CD4-positive, alpha-beta T cell treated with Interleukin-17A for 4 hours (primary cell): Measurements from ENCODE around the gene E2F2.
"Not testable (repeated sequence)": the region's sequence is repeated elsewhere in the genome, so short reads cannot be mapped to it uniquely, and the experiment has no call there.

Experiments used
- DNase-seq: peaks from one replicate; pipeline ENCODE4 v3.0.0-alpha.2; 2020; ENCODE audit warnings: mixed read lengths

The E2F2 gene

DNA sequence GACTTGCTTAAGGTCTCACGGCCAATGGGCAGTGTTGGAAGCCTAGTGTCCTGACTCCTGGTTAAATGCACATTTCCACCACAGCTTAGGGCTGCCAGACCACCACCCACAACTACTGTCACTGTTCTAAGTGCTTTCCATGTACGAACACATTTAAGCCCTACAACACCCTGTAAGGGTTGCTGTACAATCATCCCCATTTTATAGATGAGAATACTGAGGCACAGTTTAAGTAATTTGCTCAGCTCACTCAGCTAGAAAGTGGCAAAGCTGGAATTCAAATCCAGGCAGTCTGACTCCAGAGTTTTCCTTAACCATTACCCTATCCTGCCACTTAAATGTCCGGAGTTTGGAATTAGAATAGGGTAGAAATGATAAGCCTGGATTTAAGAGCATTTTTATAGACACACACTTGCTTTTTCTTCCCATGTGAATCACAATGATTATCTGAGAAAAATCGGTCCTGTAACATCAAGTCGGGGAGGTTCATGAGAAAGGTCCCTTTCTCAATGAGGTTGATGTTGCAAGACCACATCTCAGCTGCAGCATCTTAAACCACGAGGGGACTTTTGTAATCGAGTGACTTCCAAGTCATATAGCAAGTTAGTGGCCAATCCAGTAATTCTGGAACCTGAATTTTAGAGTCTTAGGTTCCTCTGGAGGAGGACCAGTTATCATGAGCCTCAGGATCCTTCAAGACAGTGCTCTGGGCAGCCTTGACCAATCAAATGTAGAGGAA is 8.6 kb downstream of the E2F2 start:
- no peak for DNase-seq

DNA sequence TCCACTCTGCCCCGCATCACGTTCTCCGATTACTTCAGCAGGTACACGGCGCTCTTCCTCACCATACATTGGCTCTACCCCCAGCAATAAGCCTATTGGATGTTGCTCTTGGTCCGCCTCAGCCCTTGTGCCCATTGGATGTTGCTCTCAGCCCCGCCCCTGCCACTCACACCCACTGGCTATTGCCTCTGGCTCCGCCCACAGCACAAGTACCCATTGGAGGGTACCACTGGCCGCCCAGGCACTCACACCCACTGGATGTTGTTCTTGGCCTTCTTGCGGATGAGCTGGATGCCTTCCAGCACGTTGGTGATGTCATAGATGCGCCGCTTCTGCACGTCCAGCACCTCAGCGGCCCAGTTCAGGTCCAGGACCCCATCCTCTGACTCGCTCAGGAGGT is 9.4 kb downstream of the E2F2 start:
- DNase-seq, result no peak

DNA sequence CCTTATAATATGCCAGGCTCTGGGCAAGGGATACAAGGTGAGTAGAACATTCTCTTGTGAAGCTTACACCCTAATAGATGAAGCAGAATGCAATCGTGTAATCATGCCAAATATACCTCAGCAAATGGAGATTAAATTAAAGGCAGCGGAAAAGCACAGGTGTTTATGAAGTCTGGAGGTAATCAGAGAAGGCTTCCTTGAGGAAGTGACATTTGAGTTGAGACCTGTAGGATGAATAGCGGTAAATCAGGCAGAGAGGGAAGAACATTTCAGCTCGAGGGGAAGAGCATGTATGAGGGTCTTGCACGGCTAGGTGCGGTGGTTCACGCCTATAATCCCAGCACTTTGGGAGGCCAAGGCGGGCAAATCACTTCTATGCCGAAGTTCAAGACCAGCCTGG is 13.5 kb downstream of the E2F2 start:
- no peak for DNase-seq

DNA sequence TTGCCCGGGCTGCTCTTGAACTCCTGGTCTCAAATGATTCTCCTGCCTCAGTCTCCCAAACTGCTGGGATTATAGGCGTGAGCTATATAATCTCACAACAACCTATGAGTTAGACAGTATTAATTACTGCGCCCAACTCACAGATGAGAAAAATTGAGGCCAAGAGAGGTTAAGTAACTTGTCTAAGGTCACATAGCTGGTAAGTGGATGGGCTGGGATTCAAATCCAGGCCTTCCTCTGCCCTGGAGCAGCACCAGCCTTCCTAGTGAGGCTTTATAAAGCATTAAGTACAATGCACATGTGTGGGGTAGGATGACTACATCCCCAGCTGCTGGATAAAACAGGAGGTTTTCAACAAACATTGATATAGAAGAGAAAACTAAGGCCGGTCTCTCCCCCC is 15.1 kb downstream of the E2F2 start:
- no peak for DNase-seq

DNA sequence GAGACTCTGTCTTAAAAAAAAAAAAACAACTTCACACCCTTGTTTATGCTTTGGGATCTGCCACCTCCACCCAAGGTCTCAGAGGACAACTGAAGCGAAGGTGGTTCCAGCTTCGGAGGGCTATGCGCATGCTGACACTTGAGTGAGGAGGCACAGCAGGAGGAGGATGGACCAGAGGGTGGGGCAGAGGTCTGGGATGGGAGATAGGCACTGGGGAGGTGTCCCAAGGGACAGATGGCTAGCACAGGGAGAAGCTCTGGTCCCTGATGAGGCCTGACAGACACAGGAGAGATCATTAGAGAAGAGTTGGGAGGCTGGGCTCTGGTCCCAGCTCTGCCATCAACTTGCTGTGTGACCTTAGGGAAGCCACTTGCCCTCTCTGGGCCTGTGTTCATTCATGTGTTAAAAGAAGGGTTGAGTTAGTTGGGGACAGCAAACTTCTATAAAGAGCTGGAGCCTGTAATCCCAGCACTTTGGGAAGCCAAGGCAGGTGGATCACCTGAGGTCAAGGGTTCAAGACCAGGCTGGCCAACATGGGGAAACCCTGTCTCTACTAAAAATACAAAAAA is 16.8 kb downstream of the E2F2 start:
- DNase-seq, result no peak

DNA sequence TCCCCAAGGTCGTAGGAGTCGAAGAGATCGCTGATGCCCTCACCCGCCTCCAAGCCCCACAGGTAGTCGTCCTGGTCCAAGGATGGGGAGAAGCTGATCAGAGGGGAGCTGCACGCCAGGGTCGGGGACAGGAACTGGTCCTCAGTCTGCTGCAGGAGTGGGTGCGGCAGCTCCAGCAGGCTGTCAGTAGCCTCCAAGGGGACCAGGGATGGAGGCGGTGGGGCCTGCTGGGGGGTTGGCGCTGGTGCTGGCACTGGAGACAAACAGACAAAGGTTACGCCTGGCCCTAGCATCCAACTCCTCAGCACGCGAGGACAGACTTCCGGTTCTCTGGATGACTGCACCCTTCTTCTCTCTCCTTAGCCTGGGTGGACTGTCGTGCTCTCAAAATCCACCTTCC is 21.1 kb downstream of the E2F2 start:
- DNase-seq, result no peak

DNA sequence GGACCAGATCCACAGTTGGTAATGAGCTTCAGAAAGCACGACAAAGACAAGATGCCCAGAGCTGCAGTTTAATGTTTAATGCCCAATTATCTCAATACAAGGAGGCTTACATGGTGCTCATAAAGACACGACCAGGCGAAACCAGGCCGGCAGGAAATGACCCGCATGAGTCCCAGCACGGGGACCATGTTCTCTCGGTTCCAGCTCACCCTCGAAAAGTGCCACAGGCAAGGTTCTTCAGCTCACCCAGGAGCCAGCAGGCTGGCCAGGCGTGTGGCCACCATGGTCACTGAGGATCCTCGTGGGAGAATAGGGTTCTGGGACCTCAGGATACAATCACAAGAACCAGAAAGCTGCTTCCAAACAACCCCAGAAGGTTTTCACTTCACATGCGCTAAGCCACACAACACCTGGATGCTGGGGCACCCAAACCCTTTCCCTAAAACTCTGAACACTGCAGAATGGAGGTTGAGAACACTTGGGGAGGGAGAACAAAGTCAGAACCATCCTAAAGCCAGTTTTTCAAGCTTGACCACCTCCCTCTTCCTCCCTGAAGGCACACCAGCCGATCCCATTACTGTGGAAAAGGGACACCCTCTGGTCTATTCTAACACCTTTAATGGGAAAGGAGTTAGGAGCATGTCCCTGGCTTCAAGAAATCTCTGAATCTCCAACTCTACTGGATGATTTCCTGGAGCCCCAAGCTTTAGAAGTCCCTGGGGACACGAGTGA is 24.5 kb downstream of the E2F2 start:
- no peak for DNase-seq

DNA sequence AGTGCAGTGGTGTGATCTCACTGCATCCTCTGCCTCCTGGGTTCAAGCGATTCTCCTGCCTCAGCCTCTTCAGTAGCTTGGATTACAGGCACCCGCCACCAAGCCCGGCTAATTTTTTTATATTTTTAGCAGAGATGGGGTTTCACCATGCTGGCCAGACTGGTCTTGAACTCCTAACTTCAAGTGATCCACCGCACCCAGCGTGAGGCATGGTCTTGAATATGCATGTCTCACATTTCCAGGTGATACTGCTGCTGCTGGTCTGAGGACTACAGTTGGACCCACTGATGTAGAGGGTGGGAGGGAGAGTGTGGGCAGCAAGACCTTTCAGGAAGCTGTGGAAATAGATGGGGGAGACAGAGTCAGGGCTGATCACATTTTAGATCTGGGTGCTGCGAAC is 25.2 kb downstream of the E2F2 start:
- no peak for DNase-seq

DNA sequence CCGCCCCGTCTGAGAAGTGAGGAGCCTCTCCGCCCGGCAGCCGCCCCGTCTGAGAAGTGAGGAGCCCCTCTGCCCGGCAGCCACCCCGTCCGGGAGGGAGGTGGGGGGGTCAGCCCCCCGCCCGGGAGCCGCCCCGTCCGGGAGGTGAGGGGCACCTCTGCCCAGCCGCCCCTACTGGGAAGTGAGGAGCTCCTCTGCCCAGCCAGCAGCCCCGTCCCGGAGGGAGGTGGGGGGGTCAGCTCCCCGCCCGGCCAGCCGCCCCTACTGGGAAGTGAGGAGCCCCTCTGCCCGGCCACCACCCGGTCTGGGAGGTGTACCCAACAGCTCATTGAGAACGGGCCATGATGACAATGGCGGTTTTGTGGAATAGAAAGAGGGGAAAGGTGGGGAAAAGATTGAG is 26.9 kb downstream of the E2F2 start:
- DNase-seq, result not testable (repeated sequence)

DNA sequence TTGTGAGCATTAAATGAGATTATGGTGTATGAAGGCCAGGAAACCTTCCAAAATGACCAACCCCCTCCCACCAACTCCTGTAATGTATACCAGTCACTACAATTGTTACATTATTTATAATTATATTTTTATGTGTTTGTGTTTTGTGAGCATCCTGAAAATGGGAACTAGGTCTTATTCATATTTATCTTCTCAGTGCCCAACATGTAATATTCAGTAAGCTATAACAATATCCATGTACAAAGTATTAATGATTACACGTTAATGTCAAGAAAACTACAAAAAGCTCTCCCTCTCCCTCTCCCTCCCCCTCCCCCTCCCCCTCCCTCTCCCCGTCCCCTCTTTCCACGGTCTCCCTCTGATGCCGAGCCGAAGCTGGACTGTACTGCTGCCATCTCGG is 28.1 kb downstream of the E2F2 start:
- no peak for DNase-seq

DNA sequence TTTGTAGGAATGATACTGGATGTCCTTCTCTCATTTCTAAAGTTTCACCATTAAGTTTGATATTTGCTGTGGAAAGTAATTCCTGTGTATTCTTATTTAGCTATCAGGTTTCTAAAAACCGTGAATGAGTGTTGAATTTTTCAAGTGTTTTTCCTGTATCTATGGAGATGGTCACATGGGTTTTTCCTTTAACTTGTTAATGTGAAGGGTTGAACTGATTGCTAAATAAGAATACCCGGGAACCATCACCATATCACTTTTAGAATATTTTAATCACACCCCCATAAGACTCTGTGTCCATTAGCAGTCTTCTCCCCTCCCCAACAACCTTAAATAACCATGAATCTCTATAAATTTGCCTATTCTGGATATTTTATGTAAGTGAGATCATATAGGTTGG is 30.6 kb downstream of the E2F2 start:
- no peak for DNase-seq

DNA sequence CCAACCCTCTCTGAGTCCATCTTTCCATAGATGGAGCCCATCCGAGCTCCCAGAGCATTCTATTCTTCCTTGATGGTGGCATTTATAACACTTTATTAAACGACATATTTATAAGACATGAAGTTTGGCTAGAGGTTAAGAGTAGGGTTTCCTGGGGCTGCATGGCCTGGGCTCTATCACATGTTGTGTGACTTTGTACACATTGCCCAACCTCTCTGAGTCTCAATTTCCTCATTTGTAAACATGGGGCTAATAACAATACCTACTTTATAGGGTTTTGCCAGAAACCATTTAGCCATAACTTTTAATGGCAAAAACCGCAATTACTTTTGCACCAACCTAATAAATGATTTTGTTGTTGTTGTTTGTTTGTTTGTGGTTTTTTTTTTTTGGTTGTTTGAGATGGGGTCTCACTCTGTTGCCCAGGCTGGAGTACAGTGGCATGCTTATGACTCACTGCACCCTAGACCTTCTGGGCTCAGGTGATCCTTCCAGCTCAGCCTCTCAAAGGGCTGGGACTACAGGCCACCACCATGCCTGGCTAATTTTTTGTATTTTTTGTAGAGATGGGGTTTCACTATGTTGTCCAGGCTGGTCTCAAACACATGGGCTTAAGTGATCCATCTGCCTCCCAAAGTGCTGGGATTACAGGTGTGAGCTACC is 33.1 kb downstream of the E2F2 start:
- no peak for DNase-seq

DNA sequence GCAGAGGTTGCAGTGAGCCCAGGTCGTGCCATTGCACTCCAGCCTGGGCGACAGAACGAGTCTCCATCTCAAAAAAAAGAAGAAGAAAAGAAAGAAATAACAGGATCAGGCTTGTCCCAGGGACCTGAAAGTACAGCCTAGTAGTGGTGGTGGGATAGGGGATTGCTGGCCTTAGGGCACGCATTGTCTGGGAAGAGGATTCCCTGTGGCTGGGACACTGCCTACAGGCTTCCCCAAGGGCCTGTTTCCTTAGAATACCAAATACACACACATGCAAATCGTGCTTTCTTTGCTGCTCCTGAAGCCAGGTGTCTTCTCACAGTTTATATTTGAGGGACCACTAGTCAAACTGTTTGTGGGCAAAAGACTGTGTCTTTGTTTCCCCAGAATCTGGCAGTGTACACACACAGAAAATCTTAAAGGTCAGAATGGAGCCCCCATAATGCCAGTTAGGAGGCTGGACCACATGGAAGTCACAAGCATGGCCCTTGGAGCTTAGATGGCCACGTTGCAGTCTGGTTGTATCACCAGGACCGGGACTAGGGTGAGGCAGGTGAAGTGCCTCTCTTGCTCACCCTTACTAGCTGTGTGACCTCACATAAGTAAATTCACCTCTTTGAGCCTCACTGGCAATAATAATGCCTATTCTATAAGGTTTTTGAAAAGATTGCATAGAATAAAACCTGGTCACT is 34.4 kb downstream of the E2F2 start:
- DNase-seq, result no peak

DNA sequence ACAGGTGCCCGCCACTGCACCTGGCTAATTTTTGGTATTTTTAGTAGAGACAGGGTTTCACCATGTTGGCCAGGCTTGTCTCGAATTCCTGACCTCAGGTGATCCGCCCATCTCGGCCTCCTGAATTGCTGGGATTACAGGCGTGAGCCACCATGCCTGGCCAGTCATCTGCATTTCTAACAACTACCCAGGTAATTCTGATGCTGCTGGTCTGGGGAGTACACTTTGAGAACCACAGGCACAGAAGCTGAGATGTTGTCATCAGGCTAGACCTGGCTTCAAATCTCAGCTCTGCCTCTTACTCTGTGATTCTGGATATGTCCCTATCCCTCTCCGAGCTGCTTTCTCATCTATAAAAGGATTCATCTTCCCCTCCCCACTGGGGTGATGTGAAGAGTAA is 36.2 kb downstream of the E2F2 start:
- not testable (repeated sequence) for DNase-seq

DNA sequence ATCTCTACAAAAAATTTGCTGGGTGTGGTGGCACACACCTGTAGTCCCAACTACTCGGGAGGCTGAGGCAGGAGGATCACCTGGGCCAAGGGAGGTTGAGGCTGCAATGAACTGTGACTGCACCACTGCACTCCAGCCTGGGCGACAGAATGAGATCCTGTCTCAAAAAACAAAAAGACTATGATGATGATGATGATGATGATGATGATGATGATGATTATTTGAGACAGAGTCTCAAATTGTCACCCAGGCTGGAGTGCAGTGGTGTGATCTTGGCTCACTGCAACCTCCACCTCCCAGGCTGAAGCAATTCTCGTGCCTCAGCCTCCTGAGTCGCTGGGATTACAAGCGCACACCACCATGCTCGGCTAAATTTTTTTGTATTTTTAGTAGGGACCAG is 38.3 kb downstream of the E2F2 start:
- DNase-seq, result not testable (repeated sequence)

DNA sequence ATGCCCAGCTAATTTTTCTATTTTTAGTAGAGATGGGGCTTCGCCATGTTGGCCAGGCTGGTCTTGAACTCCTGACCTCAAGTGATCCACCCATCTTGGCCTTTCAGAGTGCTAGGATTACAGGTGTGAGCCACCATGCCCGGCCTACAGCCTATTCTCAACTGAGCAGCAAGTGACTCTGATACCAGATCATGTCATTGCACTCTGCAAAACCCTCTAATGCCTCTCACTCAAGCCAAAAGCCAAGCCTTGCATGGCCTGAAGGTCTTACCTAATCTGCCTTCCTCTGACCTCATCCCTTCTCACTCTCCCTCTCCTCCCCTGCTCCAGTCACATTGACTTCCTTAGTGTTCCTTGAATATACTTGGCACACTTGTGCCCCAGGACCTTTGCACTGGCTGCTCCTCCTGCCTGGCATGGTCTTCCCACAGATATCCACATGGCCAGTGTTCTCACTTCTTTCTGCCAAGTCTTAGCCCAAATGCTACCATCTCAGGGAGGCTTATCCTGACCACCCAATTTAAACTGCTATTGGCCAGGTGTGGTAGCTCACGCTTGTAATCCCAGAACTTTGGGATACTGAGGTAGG is 38.8 kb downstream of the E2F2 start:
- no peak for DNase-seq

DNA sequence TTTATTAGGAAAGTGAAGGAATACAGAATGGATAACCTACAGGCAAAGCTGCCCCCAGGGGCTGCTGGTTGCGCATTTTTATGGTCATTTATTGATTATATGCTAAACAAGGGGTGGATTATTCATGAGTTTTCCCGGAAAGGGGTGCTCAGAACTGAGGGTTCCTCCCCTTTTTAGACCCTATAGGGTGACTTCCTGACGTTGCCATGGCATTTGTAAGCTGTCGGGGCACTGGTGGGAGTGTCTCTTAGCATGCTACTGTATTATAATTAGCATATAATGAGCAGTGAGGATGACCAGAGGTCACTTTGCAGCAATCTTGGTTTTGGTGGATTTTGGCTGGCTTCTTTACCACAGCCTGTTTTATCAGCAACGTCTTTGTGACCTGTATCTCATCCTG is 41.2 kb downstream of the E2F2 start:
- DNase-seq, result no peak

DNA sequence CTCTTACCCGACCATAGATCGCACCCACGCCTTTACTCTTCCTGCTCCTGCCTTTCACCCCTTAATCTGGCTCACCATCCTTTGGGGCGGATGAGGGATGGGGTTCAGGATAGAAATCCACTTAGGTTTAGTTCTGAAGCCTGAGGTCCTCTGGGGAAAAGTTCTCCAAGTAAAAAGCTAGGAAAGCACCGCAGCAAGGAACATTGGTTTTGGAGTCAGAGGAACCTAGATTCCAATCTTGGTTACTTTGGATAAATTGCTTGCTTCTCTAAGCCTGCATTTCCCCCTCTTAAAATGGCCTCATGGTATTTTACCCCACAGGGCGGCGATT is 46.1 kb downstream of the E2F2 start:
- no peak for DNase-seq

DNA sequence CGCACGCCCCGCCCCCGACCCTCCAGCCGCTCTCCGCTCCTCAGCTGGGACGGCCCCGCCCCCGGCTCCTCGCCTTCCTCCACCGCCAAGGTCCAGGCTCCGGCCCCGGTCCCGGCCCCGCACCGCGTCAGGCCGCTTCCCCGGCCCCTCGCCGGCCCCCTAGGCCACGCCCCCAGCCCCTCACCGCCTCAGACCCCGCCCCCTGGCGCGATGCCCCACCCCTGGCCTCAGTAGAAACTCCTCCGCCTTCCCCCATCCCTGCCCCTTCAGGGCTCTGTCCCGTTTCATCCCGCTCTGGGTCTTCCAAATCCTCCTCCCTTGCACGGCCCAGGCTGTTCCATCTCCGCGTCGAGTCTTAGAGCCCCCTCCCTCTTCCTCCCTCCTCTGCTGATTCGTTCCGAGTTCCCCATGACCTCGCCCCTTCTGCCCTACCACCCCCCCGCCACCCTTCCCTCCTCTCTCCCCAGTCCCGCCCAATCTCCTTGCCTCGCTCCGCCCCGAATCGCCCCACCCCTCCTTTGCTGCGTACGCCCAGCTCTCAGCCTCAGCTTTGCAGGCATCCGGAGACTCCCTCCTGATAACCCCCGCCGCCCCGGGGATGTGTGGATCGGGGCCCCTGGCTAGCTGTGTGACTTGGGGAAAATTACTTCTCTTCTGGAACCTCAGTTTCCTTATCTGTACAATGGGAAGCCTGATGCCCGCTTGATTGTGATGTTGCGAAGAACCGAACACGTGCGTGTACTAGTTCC is 46.6 kb downstream of the E2F2 start:
- peak; percentile 97 for DNase-seq

DNA sequence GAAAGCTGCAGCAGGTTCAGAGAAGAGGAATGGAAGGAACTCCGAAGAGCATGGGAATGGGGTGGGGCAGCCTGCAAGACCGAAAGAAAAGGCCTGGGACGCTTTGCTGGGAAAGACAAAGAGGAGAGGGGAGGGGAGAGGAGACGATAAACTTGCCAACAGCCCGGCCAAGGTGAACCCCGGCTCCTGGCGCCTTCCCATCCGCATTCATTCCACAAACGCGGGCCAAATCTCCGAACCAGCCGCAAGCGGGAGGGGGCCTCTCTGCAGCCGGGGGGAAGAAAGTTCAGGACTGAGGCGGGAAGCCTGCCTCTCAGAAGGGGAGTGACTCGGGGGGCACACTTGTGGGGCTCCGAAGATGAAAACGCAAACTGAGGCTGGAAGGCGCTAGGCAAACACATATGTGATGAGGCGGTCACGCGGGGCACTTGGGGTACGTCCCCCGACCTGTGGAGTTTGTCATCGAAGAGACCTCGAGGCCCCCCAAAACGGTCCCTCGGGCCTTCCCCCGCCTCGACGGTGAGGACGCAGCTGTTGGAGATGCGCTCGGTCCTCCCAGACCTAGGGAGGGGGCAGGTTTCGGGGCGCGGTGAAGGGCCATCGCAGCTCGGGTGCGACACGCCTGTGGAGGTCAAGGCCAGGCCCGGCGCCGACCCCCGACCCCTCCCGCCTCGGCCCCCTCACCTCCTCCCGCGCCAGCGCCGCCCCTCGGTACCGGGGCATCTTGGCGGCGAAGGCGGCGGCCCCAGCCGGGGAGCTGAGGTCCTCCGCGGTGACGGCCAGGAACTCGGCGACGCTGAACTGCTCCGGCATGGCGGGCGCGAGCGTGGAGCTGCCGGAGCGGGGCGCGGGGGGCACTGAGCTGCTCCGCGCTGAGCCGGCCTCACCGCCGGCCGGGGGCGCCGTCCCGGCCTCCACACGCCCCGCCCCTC is 47.4 kb downstream of the E2F2 start, which contains the start of gene ASAP3:
Gene ASAP3 (minus strand): TSS at position 859 of the 932 bp plus-strand sequence. CDS start 46 bp downstream, at position 813.
- DNase-seq, result peak; percentile 26

DNA sequence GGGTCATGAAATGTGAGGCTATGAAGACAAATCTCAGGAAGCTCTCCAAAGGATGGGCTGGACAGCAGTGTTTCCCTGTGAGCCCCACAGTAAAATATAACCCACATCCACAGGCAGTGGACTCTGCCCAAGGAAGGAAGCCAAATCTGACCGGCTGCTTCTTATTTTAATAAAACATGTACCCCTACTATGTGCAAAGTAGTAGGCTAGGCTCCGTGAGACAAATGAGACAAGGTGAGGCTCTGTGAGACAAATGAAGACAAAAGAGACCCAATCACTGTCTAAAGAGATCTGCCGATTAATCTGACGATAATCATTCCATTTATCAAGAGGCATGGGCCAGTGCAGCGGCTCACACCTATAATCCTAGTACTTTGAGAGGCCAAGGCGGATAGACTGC is 49.1 kb downstream of the E2F2 start:
- DNase-seq, result no peak
